ENCODE results near the gene PDE7B.

PDE7B gene

GRCh38 chr6:135820340-135820739 is 31.2 kb upstream of the PDE7B start:
- H3K4me1 ChIP-seq (ENCODE audit: control insufficient read depth, insufficient read depth, low read length, poor library complexity, severe bottlenecking): no peaks in the 10 kb centered on the region
- H3K9me3 ChIP-seq (ENCODE audit: control insufficient read depth, low read length): no peaks in the 10 kb centered on the region
- 84 to 90% methylated on average over 3 to 5 of the region's 6 CpGs for WGBS, 2 experiments (ENCODE audit: insufficient coverage in 2 of 2)
- H3K4me3 ChIP-seq (ENCODE audit: extremely low read depth, insufficient read depth, low read length, poor library complexity, severe bottlenecking): no peak overlapping the region
- no peaks in the 10 kb centered on the region for H3K36me3 ChIP-seq (ENCODE audit: control insufficient read depth, insufficient read depth, low read length)
- no peak overlapping the region for H3K27ac ChIP-seq (ENCODE audit: low read depth, low read length, severe bottlenecking)

- H3K9me3 ChIP-seq (ENCODE audit: control insufficient read depth, low read length): no peaks in the 10 kb centered on the region
- no peaks in the 10 kb centered on the region for H3K4me1 ChIP-seq (ENCODE audit: control insufficient read depth, insufficient read depth, low read length, poor library complexity, severe bottlenecking)
- no peaks in the 10 kb centered on the region for H3K36me3 ChIP-seq (ENCODE audit: control insufficient read depth, insufficient read depth, low read length)
- WGBS, 2 experiments (ENCODE audit: insufficient coverage in 2 of 2): no CpG with 5 or more reads among the region's 1 CpG
- no peak overlapping the region for H3K27ac ChIP-seq (ENCODE audit: low read depth, low read length, severe bottlenecking)
- H3K4me3 ChIP-seq (ENCODE audit: extremely low read depth, insufficient read depth, low read length, poor library complexity, severe bottlenecking): no peak overlapping the region
Measured at GRCh38 chr6:135823851-135824250, 27.6 kb upstream of the PDE7B start.

GRCh38 chr6:135826236-135826804 is 25.2 kb upstream of the PDE7B start:
- Histone ChIP-seq H3K36me3 (ENCODE audit: control insufficient read depth, insufficient read depth, low read length) (no peaks in the 10 kb centered on the region), H3K9me3 (ENCODE audit: control insufficient read depth, low read length) (no peaks in the 10 kb centered on the region), H3K27ac (ENCODE audit: low read depth, low read length, severe bottlenecking) (no peak overlapping the region), H3K4me3 (ENCODE audit: extremely low read depth, insufficient read depth, low read length, poor library complexity, severe bottlenecking) (no peak overlapping the region), H3K4me1 (ENCODE audit: control insufficient read depth, insufficient read depth, low read length, poor library complexity, severe bottlenecking) (no peaks in the 10 kb centered on the region)
- 27 to 46% methylated on average over 3 of the region's 6 CpGs for WGBS, 2 experiments (ENCODE audit: insufficient coverage in 2 of 2)

- Histone ChIP-seq H3K4me1 (ENCODE audit: control insufficient read depth, insufficient read depth, low read length, poor library complexity, severe bottlenecking) (no peaks in the 10 kb centered on the region), H3K9me3 (ENCODE audit: control insufficient read depth, low read length) (no peaks in the 10 kb centered on the region), H3K27ac (ENCODE audit: low read depth, low read length, severe bottlenecking) (no peak overlapping the region), H3K36me3 (ENCODE audit: control insufficient read depth, insufficient read depth, low read length) (no peaks in the 10 kb centered on the region), H3K4me3 (ENCODE audit: extremely low read depth, insufficient read depth, low read length, poor library complexity, severe bottlenecking) (no peak overlapping the region)
Measured at GRCh38 chr6:135828021-135828420, 23.5 kb upstream of the PDE7B start.

GRCh38 chr6:135830452-135830881 is 21.0 kb upstream of the PDE7B start:
- H3K4me3 ChIP-seq (ENCODE audit: extremely low read depth, insufficient read depth, low read length, poor library complexity, severe bottlenecking): no peak overlapping the region

GRCh38 chr6:135831016-135831415 is 20.5 kb upstream of the PDE7B start:
- no peaks in the 10 kb centered on the region for H3K36me3 ChIP-seq (ENCODE audit: control insufficient read depth, insufficient read depth, low read length)
- WGBS, 2 experiments (ENCODE audit: insufficient coverage in 2 of 2): 84 to 90% methylated on average over 3 of the region's 3 CpGs
- H3K4me1 ChIP-seq (ENCODE audit: control insufficient read depth, insufficient read depth, low read length, poor library complexity, severe bottlenecking): no peaks in the 10 kb centered on the region
- H3K4me3 ChIP-seq (ENCODE audit: extremely low read depth, insufficient read depth, low read length, poor library complexity, severe bottlenecking): no peak overlapping the region
- H3K9me3 ChIP-seq (ENCODE audit: control insufficient read depth, low read length): no peaks in the 10 kb centered on the region
- H3K27ac ChIP-seq (ENCODE audit: low read depth, low read length, severe bottlenecking): no peak overlapping the region

More at GRCh38 chr6:135830452-135830881, 21.0 kb upstream of the PDE7B start:
- Histone ChIP-seq H3K36me3 (ENCODE audit: control insufficient read depth, insufficient read depth, low read length) (no peaks in the 10 kb centered on the region), H3K9me3 (ENCODE audit: control insufficient read depth, low read length) (no peaks in the 10 kb centered on the region), H3K27ac (ENCODE audit: low read depth, low read length, severe bottlenecking) (no peak overlapping the region), H3K4me1 (ENCODE audit: control insufficient read depth, insufficient read depth, low read length, poor library complexity, severe bottlenecking) (no peaks in the 10 kb centered on the region)
- WGBS, 2 experiments (ENCODE audit: insufficient coverage in 2 of 2): 90 to 92% methylated on average over 4 to 5 of the region's 5 CpGs

- Histone ChIP-seq H3K4me1 (ENCODE audit: control insufficient read depth, insufficient read depth, low read length, poor library complexity, severe bottlenecking) (no peaks in the 10 kb centered on the region), H3K27ac (ENCODE audit: low read depth, low read length, severe bottlenecking) (no peak overlapping the region), H3K36me3 (ENCODE audit: control insufficient read depth, insufficient read depth, low read length) (no peaks in the 10 kb centered on the region), H3K9me3 (ENCODE audit: control insufficient read depth, low read length) (no peaks in the 10 kb centered on the region), H3K4me3 (ENCODE audit: extremely low read depth, insufficient read depth, low read length, poor library complexity, severe bottlenecking) (no peak overlapping the region)
- WGBS, 2 experiments (ENCODE audit: insufficient coverage in 2 of 2): 90 to 93% methylated on average over 2 to 3 of the region's 3 CpGs
Measured at GRCh38 chr6:135832166-135832565, 19.3 kb upstream of the PDE7B start.

GRCh38 chr6:135833771-135834170 is 17.7 kb upstream of the PDE7B start:
- no peaks in the 10 kb centered on the region for H3K4me1 ChIP-seq (ENCODE audit: control insufficient read depth, insufficient read depth, low read length, poor library complexity, severe bottlenecking)
- H3K27ac ChIP-seq (ENCODE audit: low read depth, low read length, severe bottlenecking): no peak overlapping the region
- no peaks in the 10 kb centered on the region for H3K36me3 ChIP-seq (ENCODE audit: control insufficient read depth, insufficient read depth, low read length)
- WGBS, 2 experiments (ENCODE audit: insufficient coverage in 2 of 2): no CpG with 5 or more reads among the region's 1 CpG
- no peak overlapping the region for H3K4me3 ChIP-seq (ENCODE audit: extremely low read depth, insufficient read depth, low read length, poor library complexity, severe bottlenecking)
- no peaks in the 10 kb centered on the region for H3K9me3 ChIP-seq (ENCODE audit: control insufficient read depth, low read length)

GRCh38 chr6:135837735-135838449 is 13.6 kb upstream of the PDE7B start:
- 90% methylated on average over 2 of the region's 5 CpGs; no CpG with 5 or more reads in 1 of the 2 experiments for WGBS, 2 experiments (ENCODE audit: insufficient coverage in 2 of 2)
- Histone ChIP-seq H3K4me3 (ENCODE audit: extremely low read depth, insufficient read depth, low read length, poor library complexity, severe bottlenecking) (no peak overlapping the region), H3K36me3 (ENCODE audit: control insufficient read depth, insufficient read depth, low read length) (no peaks in the 10 kb centered on the region), H3K9me3 (ENCODE audit: control insufficient read depth, low read length) (no peaks in the 10 kb centered on the region), H3K27ac (ENCODE audit: low read depth, low read length, severe bottlenecking) (no peak overlapping the region), H3K4me1 (ENCODE audit: control insufficient read depth, insufficient read depth, low read length, poor library complexity, severe bottlenecking) (no peaks in the 10 kb centered on the region)

- H3K9me3 ChIP-seq (ENCODE audit: control insufficient read depth, low read length): no peaks in the 10 kb centered on the region
- WGBS, 2 experiments (ENCODE audit: insufficient coverage in 2 of 2): 90 to 100% methylated on average over 1 to 4 of the region's 4 CpGs
- H3K4me3 ChIP-seq (ENCODE audit: extremely low read depth, insufficient read depth, low read length, poor library complexity, severe bottlenecking): no peak overlapping the region
- H3K27ac ChIP-seq (ENCODE audit: low read depth, low read length, severe bottlenecking): no peak overlapping the region
- H3K36me3 ChIP-seq (ENCODE audit: control insufficient read depth, insufficient read depth, low read length): no peaks in the 10 kb centered on the region
- no peaks in the 10 kb centered on the region for H3K4me1 ChIP-seq (ENCODE audit: control insufficient read depth, insufficient read depth, low read length, poor library complexity, severe bottlenecking)
Measured at GRCh38 chr6:135839121-135839520, 12.4 kb upstream of the PDE7B start.

GRCh38 chr6:135842618-135843392 is 8.7 kb upstream of the PDE7B start:
- no peaks in the 10 kb centered on the region for H3K4me1 ChIP-seq (ENCODE audit: control insufficient read depth, insufficient read depth, low read length, poor library complexity, severe bottlenecking)
- WGBS, 2 experiments (ENCODE audit: insufficient coverage in 2 of 2): 80 to 92% methylated on average over 4 to 5 of the region's 6 CpGs
- H3K27ac ChIP-seq (ENCODE audit: low read depth, low read length, severe bottlenecking): no peak overlapping the region
- H3K4me3 ChIP-seq (ENCODE audit: extremely low read depth, insufficient read depth, low read length, poor library complexity, severe bottlenecking): no peak overlapping the region
- no peaks in the 10 kb centered on the region for H3K36me3 ChIP-seq (ENCODE audit: control insufficient read depth, insufficient read depth, low read length)
- H3K9me3 ChIP-seq (ENCODE audit: control insufficient read depth, low read length): no peaks in the 10 kb centered on the region

All from mesodermal cell (in vitro differentiated cells).